Ramos (cell line): Measurements from ENCODE around the gene DUS2.

Experiments
- in situ Hi-C: fragments of 300-500 bp; cut with MboI; formaldehyde crosslinking; loops from one replicate; pipeline ENCODE4 v1.14.3; 2022; ENCODE audit warnings: low sequenced_read_pairs; ENCODE audit not compliant: unreplicated experiment

Gene DUS2

GRCh38 chr16:68040506-68041288 is 17.6 kb downstream of the DUS2 start:
- in situ Hi-C loops, result loop anchor here (10.0 kb wide), 1 partner anchor 366 kb away; no protein-coding TSS in a partner anchor

GRCh38 chr16:68041783-68042182 is 18.7 kb downstream of the DUS2 start:
- in situ Hi-C loops, result loop anchor here (10.0 kb wide), 1 partner anchor 367 kb away; no protein-coding TSS in a partner anchor

GRCh38 chr16:68046106-68046505 is 23.0 kb downstream of the DUS2 start:
- in situ Hi-C loops, result loop anchor here (10.0 kb wide), 1 partner anchor 371 kb away; no protein-coding TSS in a partner anchor

GRCh38 chr16:68047987-68048386 is 24.9 kb downstream of the DUS2 start:
- in situ Hi-C loops, result loop anchor here (10.0 kb wide), 1 partner anchor 373 kb away; no protein-coding TSS in a partner anchor

- in situ Hi-C loops, result loop anchor here (10.0 kb wide), 1 partner anchor 375 kb away; no protein-coding TSS in a partner anchor
Measured at GRCh38 chr16:68049449-68049848, 26.4 kb downstream of the DUS2 start.

GRCh38 chr16:68055395-68055794 is 32.3 kb downstream of the DUS2 start:
- in situ Hi-C loops, result no loop called here

GRCh38 chr16:68059804-68060203 is 36.7 kb downstream of the DUS2 start:
- in situ Hi-C loops, result no loop called here

- in situ Hi-C loops, result no loop called here
Measured at GRCh38 chr16:68061396-68061795, 38.3 kb downstream of the DUS2 start.

GRCh38 chr16:68062910-68063393 is 39.9 kb downstream of the DUS2 start:
- in situ Hi-C loops, result no loop called here

GRCh38 chr16:68064791-68065365 is 41.8 kb downstream of the DUS2 start:
- in situ Hi-C loops, result no loop called here

- in situ Hi-C loops, result no loop called here
Measured at GRCh38 chr16:68065716-68066305, 42.7 kb downstream of the DUS2 start.

- in situ Hi-C loops, result no loop called here
Measured at GRCh38 chr16:68066763-68067162, 43.7 kb downstream of the DUS2 start.

GRCh38 chr16:68068926-68069325 is 45.8 kb downstream of the DUS2 start:
- in situ Hi-C loops, result no loop called here

- in situ Hi-C loops, result no loop called here
Measured at GRCh38 chr16:68069511-68070248, 46.6 kb downstream of the DUS2 start.

- in situ Hi-C loops, result no loop called here
Measured at GRCh38 chr16:68070249-68070730, 47.2 kb downstream of the DUS2 start.

- in situ Hi-C loops, result no loop called here
Measured at GRCh38 chr16:68070806-68071517, 47.9 kb downstream of the DUS2 start.

- in situ Hi-C loops, result no loop called here
Measured at GRCh38 chr16:68071518-68071901, 48.4 kb downstream of the DUS2 start.

- in situ Hi-C loops, result no loop called here
Measured at GRCh38 chr16:68072038-68072695, 49.1 kb downstream of the DUS2 start.
